Iris pigment epithelial cell (primary cell): ENCODE data around the gene FOXD4L4.
"Not testable (repeated sequence)": the region's sequence is repeated elsewhere in the genome, so short reads cannot be mapped to it uniquely, and the experiment has no call there.

Source experiments
- DNase-seq: peaks from one replicate; pipeline ENCODE4 v3.0.0-alpha.2; 2011; ENCODE audit warnings: low read depth

FOXD4L4 gene

DNA sequence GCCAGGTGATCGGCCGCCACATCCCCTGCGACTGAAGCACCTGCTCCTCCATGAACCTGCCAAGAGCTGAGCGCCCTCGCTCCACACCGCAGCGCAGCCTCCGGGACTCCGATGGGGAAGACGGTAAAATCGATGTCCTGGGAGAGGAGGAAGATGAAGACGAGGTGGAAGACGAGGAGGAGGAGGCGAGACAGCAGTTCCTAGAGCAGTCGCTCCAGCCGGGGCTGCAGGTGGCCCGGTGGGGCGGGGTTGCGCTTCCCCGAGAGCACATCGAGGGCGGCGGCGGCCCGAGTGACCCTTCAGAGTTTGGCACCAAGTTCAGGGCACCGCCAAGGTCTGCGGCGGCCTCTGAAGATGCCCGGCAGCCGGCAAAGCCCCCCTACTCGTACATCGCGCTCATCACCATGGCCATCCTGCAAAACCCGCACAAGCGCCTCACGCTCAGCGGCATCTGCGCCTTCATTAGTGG is at the start of gene FOXD4L4:
Gene FOXD4L4, plus strand, starts transcription at position 51 of the 469 bp plus-strand sequence. Its CDS starts 0 bp downstream, at position 51.
- not testable (repeated sequence) for DNase-seq

DNA sequence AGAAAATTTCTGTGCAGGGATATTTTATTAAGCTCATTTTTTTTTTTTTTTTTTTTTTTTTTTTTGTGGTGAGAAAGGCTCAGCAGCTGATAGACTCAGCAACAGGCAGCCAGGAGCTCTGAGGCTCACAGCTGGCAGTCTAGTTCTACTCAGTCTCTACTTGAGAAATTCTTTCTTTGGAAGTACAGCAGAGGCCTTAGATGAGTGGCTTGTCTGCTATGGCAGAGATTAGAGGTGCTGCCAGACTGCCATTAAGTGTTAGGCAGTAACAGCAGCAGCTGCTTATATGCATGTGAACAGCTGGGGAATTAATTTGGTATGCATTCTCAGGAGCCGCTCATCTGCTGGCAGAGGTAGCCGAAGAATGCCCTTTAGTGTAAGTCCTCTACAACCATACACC is 33.4 kb upstream of the FOXD4L4 start:
- not testable (repeated sequence) for DNase-seq

DNA sequence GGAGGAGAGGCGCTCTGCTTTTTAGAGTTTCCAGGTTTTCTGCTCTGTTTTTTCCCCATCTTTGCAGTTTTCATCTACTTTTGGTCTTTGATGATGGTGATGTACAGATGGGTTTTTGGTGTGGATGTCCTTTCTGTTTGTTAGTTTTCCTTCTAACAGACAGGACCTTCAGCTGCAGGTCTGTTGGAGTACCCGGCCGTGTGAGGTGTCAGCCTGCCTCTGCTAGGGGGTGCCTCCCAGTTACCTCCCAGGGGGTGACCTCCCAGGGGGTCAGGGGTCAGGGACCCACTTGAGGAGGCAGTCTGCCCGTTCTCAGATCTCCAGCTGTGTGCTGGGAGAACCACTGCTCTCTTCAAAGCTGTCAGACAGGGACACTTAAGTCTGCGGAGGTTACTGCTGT is 22.5 kb upstream of the FOXD4L4 start:
- not testable (repeated sequence) for DNase-seq

DNA sequence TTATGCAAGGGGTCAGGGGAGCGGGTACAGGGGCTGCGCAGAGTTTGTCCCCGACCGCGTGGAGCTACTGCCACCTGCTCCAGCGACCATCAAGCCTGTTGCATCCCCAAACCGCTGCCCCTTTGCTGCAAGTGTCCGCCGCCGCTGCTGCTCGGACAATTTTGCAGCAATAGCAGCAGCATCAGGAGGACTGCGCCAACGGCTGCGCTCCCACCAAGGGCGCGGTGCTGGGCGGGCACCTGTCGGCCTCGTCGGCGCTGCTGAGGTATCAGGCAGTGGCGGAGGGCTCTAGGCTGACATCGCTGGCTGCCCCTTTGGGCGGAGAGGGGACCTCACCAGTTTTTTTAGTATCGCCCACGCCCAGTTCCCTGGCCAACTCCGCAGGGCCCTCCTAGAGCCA is 1.2 kb downstream of the FOXD4L4 start:
- DNase-seq: not testable (repeated sequence)
